DMS53 treated with DMSO at 0.1 percent for 48 hours (cell line): ENCODE measurements around the gene ABCB9.

Source experiments
- DNase-seq: peaks from one replicate; lab custom pipeline; 2025; ENCODE audit not compliant: unreplicated experiment; lab: John Stamatoyannopoulos, UW

ABCB9 gene

DNA sequence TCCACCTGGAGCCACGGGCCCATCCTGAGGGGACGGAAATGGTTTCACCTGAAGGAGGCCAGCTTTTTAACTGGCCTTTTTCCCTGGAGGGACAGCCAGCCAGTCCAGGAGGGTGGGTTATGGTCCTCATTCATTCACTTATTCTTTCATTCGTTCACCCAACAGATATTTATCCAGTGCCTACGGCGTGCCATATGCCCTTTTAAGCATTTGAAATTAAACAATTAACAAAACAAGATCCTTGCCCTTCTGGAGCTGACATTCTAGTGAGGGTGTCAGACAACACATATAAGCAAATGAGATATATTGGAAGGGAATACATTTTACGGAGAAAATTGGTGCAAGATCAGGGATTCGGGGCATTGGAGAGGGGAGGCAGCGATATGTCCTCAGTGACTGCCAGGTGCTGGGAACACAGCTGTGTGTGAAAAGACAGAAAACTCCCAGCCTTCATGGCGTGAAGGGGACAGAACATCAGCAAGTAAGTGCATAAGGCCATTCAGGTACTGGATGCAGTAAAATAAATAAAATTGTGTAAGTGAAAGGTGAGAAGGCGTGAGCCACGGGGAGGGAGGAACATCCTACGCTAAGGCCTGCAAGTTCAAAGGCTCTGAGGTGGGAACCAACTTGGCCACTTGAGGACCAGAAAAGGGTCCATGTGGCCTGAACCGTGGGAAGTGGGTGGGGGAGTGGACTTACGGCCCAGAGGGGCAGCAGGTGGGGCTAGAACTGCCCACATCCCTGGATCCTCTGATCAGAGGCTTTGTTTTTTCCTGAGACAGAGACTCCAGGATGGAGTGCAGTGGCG is 684 bp upstream of the ABCB9 start:
- no peak for DNase-seq

DNA sequence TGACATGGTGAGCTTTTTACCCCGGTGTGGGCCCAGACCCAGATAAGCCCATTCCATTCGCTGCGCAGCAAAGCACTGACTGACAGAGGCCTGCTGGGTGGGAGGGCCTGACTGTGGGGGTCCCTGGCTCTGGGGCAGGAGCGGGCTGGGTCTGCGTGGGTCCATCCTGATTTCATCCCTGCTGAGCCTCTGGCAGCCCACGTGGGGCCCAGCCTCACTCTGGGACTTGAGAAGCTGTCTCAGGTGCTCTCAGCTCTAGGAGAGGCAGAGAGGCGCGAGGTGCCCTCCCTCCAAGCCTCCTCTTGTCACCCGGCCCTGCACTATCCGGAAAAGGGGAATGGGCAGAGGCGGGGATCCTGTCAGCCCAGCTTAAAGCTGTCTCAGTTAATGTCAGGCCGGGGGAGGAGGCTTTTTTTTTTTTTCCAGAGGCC is 927 bp downstream of the ABCB9 start:
- DNase-seq, result no peak

DNA sequence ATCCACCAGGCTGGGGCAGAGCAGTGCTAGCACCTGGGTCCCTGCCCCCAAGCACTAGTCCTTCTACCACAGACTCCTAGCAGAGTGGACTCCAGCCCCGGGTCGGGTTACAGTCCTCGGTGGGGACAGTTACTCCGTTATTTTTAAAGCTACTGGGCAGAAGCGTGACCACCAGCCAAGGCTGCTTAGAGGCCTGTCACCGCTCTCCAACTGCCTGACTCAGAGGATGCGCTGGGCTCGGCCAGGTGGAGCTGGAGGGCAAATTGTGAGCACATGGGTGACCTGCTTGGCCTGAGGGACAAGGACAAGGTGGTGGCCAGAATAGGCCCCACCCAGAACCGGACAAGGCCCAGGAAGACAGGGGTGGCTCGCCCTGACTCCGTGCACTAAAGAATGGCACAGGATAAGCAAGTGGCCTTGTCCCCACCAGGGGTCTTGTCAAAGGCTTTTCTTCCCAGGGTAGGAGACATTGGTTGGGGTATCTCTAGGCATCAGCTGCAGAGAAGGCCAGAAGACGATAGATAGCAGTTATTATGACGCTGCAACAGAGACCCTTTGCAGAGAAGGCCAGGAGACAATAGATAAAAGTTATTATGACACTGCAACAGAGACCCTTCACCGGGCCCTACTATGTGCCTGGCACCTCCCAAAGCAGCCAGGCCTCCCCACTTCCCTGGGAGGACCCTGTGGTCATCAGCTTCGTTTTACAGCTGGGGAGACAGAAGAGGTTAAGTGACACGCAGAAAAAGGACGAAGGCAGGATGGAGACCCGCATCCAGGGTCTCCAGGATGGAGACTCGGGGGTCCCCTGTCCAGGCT is 1.6 kb downstream of the ABCB9 start:
- DNase-seq, result no peak

DNA sequence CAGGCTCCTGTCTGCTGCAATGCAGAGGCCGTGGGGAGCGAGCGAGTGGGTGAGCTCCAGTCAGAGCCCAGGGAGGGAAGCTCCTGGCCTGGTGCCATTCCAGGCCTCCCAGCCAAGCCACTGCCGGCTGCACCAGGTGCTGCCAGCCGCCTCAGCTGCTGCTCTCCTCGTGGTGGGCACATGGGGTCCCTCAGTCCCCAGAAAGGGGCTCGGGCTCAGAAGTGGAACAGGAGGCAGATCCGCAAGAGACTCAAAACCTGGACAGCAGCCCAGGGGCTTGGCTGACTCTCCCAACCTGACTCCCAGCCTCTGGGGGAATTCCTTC is 2.4 kb downstream of the ABCB9 start:
- DNase-seq, result no peak

DNA sequence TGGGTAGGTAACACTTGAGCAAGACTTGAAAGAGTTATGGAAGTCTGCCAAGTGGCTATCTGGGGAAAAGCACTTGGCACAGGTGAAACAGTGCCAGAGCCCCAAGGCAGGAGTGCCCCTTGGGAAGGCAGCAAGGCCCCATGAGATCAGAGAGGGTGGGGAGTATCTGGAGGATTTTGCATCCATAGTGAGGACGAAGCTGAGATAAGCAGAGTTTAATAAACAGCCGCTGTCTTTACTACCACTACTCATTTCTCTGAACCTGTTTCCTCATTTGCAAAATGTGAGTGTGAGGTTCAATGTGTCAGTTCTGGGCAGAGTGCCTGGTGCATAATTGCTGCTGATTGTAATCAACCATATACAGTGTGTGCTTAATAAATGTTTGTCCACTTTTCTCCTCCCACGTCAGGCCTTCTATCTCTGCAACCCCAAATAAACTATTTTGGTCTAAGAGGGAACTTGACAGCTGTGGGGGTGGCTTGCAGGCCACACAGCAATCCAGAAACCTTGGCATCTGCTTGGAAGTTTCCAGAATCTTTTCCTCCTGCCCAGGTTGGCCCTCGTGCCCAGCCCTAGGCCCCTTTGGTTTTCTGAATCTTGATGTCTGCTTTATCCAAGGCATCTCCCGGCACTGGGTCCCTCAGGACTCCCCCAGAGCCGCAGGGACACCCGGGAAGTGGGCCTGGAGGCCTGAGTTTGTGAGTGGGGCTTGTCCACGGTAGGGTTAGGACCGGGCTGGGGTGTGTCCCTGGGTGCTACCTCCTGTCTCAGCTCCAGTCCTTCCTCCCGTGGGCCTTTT is 4.5 kb downstream of the ABCB9 start:
- no peak for DNase-seq

DNA sequence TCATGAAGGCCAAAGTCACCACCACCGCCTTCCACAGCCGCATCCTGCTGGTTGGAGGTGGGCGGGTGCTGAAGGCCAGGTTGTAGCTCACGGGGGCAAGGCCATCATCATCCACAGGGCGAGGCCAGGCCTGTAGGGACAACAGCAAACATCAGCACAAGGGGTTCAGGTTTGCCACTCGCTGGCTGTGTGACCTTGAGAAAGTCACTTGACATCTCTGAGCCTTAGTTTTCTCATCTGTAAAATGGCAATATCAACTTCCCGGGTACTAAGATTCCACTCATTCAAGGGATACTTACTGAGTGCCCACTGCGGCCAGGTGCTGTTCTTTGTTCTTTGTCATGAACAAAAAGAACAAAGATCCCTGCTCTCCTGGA is 6.1 kb downstream of the ABCB9 start:
- no peak for DNase-seq

DNA sequence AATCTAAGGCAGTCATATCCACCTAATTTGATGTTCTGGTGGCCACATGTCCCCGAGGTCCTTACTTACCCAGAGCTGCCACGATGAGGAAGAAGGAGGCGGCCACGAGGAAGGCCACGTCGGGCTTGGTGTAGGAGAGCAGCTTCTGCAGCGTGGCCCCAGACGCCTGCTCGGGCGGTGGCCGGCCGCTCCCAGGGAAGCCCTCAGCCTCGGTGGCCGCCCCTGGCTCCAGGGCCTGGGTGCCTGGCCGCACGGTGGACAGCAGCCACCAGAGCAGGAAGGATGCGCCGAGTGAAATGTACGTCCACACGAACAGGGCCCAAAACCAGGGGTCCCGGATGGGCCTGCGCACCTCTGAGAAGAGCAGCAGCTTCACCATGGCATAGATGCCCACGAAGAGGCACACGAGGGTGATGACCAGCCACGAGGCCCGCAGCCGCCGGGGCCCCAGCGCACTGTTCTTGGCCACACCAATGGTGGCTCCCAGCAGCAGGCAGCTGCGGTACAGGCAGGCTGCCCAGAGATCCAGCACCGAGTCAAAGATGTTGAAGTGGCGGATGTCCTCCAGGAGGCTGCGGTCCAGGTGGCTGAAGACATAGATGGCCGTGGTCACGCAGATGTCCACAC is 6.6 kb downstream of the ABCB9 start:
- DNase-seq, result no peak

DNA sequence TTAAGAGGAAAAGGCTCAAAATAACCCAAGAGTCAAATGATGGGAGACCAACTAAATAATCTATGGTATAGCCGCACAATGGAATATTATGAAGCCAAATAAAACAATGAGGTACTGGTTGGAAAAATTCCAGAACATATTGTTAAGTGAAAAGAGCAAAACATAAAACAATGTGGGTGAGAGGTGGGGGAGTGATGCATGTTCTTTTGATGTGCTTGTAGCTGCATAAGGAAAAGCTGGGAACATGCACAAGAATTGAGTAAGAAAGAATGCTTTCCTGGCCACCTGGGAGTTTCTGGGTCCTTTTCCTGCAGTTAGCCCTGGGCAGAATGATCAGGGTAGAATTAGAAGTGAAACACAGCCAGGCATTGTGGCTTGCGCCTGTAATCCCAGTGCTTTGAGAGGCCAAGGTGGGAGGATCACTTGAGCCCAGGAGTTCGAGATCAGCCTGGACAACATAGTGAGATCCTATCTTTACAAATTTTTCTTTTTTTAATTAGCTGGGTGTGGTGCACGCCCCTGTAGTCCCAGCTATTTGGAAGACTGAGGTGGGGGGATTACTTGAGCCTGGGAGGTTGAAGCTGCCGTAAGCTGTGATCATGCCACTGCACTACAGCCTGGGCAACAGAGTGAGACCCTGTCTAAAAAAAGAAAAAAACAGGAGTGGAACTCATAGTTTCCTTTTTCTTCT is 7.9 kb downstream of the ABCB9 start:
- no peak for DNase-seq

DNA sequence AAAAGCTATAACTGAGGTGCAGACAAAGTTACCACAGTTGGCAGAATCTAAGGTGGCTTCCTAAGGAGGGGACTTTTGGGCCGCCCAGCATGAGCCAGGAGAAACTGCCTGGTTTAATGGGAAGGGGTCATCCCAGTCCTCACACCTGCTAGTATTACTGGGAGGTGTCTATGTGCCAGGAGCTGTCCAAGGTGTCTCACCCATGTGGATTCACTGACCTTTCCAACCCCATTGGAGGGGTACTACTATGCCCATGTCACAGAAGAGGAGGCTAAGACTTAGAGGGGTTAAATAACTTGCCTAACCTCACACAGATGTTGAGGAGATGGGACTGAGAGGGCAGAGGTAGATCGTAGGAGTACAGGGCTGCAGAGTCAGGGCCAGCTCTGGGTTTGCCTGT is 10.2 kb downstream of the ABCB9 start:
- no peak for DNase-seq

DNA sequence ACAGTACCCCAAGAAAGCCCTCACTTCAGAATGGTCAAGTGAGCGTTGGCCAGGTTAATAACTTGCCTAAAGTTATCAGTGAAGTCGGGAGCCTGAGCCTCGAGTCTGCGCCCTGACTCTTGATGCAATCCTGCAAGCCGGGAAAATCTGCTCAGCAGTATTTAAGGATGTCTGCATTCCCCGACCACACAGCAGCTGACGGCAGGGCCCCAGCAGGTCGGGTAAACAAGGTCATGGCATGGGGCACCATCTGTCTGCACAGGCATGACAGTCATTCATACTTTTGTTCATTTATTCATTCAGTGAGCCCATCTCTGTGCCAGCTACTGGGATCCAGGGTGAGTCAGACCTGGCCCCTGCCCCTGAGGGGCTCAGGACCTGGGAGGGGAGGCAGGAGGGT is 11.1 kb downstream of the ABCB9 start:
- DNase-seq, result no peak

DNA sequence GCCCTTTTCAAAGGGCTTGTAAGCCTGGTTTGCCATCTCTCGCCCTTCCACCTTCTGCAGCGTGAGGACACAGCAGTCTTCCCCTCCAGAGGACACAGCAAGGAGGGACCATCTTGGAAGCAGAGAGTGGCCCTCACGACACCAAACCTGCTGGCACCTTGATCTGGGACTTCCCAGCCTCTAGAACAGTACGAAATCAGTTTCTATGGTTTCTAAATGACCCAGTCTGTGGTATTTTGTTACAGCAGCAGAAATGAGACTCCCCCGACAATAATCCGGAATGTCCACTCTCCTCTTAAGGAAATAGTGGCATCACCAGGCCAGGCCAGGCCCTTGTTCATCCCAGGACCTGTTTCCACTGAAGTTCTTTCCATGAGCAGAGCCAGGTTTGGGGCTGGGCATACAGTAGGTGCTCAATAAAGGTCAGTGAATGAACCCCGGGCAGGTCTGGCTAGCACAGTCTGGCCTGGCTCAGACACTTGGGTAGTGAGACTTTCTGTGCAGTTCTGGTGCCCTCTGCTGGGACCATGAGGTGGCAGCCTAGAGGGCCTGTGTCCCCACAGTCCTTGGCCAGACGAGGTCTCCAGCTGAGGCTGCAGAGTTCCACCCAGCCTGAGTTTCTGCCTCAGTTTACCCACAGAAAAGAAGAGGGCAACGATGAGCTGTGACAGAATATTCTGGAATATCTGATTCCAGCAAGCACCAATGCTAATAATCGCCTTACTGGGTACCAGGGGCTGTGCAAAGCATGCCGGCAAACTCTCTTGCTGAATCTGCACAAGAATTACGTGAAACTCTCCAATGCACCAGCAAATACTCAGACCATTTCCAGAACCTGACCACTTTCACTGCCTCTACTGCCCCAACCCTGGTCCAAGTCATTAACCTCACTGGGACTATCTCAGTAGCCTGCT is 14.0 kb downstream of the ABCB9 start:
- DNase-seq, result peak; percentile 34

DNA sequence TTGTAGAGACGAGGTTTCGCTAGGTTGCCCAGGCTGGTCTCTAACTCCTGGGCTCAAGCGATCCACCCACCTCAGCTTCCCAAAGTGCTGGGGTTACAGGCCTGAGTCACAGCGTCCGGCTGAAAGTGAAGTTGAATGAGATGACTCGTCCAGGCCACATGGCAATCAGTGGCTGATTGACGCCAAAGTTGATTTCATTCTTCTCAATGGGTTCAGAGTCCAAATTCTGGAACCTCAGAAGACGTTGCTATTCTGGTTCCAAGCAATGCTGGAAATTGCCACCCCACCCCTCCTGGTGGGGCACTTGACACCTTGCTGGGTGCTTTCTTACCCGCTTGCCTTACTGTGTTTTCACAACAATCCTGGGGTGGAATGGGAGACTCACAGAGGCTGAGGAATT is 14.9 kb downstream of the ABCB9 start:
- DNase-seq, result peak; percentile 14

DNA sequence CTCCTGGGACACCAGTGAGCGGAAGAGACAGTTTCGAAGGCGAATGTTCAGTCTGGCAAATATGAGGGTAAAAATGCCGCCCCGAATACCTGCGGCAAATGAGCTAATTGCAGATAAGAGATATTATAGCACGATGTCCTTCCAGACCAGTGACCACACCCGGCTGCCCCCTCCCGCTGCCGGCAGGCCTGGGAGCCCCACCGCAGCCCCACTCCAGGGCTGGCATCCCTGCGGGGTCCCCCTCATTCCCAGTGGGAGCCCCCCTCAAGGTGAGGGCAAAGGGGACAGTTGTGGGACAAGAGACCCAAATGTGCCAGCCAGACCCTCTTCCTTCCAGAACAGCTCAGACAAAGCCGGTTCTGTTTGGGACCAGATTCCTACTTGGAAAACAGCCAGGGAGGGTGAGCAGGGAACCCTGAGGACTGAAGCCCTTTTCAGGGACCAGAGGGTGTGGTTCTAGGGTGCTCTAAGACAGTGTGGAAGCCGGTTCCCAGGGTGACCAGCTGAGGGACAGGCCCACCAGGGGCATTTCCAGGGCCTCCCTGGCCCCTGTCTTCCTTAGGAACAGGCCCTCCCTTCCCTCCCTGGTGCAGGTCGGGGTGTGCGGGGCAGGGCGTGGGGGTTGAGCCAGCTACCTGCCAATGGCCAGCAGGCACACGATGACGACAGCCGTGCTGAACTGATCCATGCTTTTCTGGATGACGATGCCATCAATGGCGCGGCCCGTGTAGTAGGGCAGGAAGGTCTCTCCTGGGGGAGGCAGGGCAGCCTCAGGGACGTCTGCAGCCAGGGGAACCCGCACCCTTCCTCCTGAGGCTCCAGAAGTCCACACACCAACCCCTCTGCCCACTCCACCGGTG is 16.2 kb downstream of the ABCB9 start:
- no peak for DNase-seq

DNA sequence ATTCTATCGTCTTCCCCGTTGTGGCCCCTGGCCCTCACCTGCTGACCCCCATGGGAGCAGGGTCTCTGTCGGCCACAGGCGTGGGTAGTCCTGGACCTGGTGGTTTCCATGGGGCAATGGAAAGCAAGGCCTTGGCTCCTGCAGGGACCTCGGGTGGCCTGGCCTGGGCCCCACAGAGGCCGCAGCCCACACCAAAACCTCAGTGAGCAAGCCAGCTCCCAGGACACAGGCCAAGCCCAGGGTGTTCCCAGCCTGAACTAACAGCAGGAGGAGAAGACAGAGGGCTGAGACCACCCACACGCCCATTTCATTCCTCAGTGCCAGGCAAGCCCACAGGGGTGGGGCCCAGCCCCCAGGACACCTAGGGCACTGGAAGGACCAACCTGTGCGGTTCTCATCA is 16.9 kb downstream of the ABCB9 start:
- no peak for DNase-seq

DNA sequence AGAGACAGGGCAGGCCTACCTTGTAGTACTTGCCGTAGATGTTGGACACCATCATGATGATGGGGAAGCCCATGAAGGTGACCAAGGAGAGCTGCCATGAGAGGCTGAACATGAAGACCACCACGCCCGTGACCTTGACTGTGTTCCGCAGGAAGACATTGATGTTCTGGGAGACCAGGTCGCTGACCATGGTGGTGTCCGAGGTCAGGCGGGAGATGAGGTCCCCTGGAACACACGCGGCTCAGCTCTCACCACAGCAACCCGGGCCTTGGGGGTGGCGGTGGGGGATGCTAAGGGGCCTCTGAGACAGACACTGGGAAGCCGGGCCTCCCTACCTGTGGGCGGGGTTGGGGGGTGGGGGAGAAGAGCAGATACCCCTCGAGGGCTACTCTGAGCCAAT is 17.7 kb downstream of the ABCB9 start:
- no peak for DNase-seq

DNA sequence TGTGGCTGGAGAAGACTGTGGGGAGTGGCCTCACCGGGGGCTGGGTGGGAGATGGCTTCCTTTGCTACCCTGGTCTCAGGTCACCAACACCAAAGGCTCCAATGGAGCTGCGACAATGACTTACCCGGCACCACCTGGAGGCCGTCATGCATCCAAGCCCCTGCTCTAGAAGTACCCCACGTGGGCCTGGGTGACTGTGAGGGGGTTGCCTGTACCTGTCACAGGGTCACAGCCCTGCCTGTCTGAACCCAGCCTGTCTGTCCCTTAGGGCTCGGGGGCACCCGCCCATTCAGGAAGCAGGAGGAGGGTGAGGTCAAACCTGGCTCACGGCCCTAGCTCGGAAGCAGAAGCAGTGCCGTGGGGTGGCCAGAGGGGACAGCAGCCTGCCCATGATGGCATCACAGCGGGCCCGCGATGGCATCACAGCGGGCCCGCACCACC is 18.9 kb downstream of the ABCB9 start:
- no peak for DNase-seq

DNA sequence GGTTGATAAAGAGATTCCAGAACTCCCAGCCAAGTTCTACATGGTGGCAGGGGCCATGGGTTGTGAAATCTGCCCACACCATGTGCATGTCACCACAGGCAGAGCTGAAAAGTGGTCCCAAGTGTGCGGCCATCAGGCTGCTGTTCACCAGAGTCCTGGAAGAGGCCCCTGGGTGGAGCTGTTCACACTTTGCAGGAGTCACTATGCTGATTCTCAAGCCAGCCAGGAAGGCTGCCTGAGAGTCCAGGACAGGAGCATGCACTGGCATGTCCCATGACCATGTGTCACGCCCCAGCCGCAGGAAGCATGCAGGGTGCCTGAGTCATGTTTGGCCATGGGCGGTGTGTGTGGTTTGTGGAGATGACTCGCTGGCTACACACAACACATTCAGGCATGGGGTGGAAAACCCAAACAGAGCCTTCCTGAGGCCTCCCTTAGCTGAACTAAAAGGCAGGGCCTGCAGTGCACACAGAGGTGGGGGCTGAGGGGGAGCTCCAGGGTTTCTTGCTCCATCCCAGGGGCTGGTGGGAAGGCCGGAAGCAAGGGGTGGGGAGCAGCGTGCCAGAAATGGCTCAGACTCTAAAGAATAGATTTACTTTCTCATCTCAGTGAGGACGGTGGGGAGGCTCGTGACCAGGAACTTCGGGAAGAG is 19.4 kb downstream of the ABCB9 start:
- peak; percentile 35 for DNase-seq
